GM23248 (cell line): ENCODE data around the gene RPS6KA4.

Experiments
- EZH2 ChIP-seq: fragments of 200-600 bp; sonication (generic); IDR thresholded peaks from 2 replicates; pipeline ENCODE4 v1.6.1; 2018; ENCODE audit warnings: antibody characterized with exemption, mild to moderate bottlenecking; ENCODE audit not compliant: insufficient read depth, poor library complexity, severe bottlenecking
- EZH2phosphoT487 ChIP-seq: fragments of 200-600 bp; sonication (generic); IDR thresholded peaks from 2 replicates; pipeline ENCODE4 v1.6.1; 2018; ENCODE audit warnings: antibody characterized with exemption, moderate library complexity, mild to moderate bottlenecking, low read depth; ENCODE audit not compliant: insufficient read depth

GRCh38 chr11:64391839-64392238 is 32.9 kb downstream of the RPS6KA4 start:
- no peak for TF ChIP-seq EZH2phosphoT487
- no peak for TF ChIP-seq EZH2
